A549 (cell line): Measurements from ENCODE around the gene LSP1.

ENCODE experiments used
- POLR2AphosphoS2 ChIP-seq: conservative IDR thresholded peaks from 2 replicates; pipeline ENCODE4 v1.6.1; 2012; ENCODE audit warnings: low read length, improper control_type of control experiment, inconsistent platforms
- RAD21 ChIP-seq, 2 experiments: fragments of >200 bp in 1 of 2; sonication (Bioruptor Twin) in 1 of 2; formaldehyde crosslinking in 1 of 2; IDR thresholded peaks in 1 of 2; conservative IDR thresholded peaks in 1 of 2; 2 replicates in 1 of 2; 3 replicates in 1 of 2; pipeline ENCODE4 v1.6.1; 2012 to 2018; ENCODE audit warnings: inconsistent platforms in 1 of 2
- TF ChIP-seq, protein P1 (sequence below): fragments of >200 bp; sonication (Bioruptor Twin); formaldehyde crosslinking; IDR thresholded peaks from 3 replicates; pipeline ENCODE4 v1.5.1; 2016
- TF ChIP-seq, protein P2 (sequence below): fragments of 200-600 bp; sonication (generic); IDR thresholded peaks from 2 replicates; pipeline ENCODE4 v1.6.1; 2016; ENCODE audit warnings: antibody characterized with exemption, mild to moderate bottlenecking, moderate library complexity

DNA sequence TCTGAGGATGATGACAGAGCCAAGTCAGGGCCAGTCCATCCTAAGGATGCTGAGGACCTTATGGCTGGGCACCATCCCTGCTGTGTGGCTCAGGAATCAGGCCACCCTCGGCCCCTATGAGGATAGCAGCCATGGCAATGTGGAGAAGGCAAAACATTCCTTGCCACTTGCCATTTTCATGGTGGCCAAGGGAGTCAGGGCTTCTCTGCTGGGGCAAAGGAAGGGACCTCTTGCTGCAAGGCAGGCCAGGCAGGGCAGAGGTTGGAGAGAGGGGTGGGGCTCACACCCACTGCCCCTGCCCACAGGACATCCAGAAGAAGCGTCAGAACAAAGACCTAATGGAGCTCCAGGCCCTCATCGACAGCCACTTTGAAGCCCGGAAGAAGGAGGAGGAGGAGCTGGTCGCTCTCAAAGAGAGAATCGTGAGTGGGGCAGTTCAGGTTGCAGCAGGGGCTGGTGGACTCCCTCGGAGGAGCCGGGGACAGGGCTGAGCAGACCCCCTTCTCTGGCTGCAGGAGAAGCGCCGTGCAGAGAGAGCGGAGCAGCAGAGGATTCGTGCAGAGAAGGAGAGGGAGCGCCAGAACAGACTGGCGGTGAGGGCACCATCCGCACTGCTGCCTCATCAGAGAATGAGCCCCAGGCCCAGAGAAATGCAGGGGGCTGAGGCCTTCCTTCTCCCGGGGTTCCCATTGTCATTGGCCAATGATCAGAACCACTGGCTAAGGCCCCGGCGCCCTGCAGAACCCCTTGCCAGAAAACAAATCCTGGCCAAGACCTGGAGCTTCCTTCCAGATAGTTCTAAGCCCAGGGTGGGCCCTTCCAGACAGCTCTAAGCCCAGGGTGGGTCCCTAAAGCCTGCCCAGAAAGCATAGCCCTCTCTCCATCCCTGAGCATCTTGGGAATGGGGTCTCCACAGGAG, 80.8 kb downstream of the LSP1 start:
- TF ChIP-seq, protein P1, sequence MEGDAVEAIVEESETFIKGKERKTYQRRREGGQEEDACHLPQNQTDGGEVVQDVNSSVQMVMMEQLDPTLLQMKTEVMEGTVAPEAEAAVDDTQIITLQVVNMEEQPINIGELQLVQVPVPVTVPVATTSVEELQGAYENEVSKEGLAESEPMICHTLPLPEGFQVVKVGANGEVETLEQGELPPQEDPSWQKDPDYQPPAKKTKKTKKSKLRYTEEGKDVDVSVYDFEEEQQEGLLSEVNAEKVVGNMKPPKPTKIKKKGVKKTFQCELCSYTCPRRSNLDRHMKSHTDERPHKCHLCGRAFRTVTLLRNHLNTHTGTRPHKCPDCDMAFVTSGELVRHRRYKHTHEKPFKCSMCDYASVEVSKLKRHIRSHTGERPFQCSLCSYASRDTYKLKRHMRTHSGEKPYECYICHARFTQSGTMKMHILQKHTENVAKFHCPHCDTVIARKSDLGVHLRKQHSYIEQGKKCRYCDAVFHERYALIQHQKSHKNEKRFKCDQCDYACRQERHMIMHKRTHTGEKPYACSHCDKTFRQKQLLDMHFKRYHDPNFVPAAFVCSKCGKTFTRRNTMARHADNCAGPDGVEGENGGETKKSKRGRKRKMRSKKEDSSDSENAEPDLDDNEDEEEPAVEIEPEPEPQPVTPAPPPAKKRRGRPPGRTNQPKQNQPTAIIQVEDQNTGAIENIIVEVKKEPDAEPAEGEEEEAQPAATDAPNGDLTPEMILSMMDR, result no peak
- TF ChIP-seq POLR2AphosphoS2, result no peak
- TF ChIP-seq, protein P2, sequence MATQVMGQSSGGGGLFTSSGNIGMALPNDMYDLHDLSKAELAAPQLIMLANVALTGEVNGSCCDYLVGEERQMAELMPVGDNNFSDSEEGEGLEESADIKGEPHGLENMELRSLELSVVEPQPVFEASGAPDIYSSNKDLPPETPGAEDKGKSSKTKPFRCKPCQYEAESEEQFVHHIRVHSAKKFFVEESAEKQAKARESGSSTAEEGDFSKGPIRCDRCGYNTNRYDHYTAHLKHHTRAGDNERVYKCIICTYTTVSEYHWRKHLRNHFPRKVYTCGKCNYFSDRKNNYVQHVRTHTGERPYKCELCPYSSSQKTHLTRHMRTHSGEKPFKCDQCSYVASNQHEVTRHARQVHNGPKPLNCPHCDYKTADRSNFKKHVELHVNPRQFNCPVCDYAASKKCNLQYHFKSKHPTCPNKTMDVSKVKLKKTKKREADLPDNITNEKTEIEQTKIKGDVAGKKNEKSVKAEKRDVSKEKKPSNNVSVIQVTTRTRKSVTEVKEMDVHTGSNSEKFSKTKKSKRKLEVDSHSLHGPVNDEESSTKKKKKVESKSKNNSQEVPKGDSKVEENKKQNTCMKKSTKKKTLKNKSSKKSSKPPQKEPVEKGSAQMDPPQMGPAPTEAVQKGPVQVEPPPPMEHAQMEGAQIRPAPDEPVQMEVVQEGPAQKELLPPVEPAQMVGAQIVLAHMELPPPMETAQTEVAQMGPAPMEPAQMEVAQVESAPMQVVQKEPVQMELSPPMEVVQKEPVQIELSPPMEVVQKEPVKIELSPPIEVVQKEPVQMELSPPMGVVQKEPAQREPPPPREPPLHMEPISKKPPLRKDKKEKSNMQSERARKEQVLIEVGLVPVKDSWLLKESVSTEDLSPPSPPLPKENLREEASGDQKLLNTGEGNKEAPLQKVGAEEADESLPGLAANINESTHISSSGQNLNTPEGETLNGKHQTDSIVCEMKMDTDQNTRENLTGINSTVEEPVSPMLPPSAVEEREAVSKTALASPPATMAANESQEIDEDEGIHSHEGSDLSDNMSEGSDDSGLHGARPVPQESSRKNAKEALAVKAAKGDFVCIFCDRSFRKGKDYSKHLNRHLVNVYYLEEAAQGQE, result no peak
- no peak for TF ChIP-seq RAD21 (conservative IDR thresholded peaks at IDR 0.05 in 1 of 2, IDR thresholded peaks at IDR 0.05 in 1 of 2)
